DND-41 (cell line): ENCODE data around the gene CFAP58.

ENCODE experiments used
- ATAC-seq: fragments of 200-7000 bp; cut with Tn5 transposase; 3 replicates; pipeline ENCODE4 v1.9.1; 2021; ENCODE audit warnings: low read depth; ENCODE audit not compliant: insufficient read depth
- DNase-seq: peaks from one replicate; pipeline ENCODE4 v3.0.0-alpha.2; 2020
- H2AFZ ChIP-seq: 2 replicates; pipeline ENCODE4 v1.6.0; 2012; ENCODE audit warnings: low read depth, low read length
- H3K27ac ChIP-seq: 2 replicates; pipeline ENCODE4 v1.5.1; 2012; ENCODE audit warnings: low read length, inconsistent platforms
- H3K27me3 ChIP-seq: fragments of 200-600 bp; sonication (generic); 2 replicates; pipeline ENCODE4 v1.6.0; 2012; ENCODE audit warnings: low read length, mild to moderate bottlenecking, inconsistent platforms; ENCODE audit not compliant: insufficient read depth, poor library complexity
- H3K36me3 ChIP-seq: 2 replicates; pipeline ENCODE4 v1.5.1; 2012; ENCODE audit warnings: low read length, inconsistent platforms; ENCODE audit not compliant: insufficient read depth
- H3K4me1 ChIP-seq: 2 replicates; pipeline ENCODE4 v1.5.1; 2012; ENCODE audit warnings: mild to moderate bottlenecking, low read length; ENCODE audit not compliant: insufficient read depth
- H3K4me2 ChIP-seq: 2 replicates; pipeline ENCODE4 v1.6.0; 2012; ENCODE audit warnings: mild to moderate bottlenecking, moderate library complexity, low read length, inconsistent platforms; ENCODE audit not compliant: insufficient read depth
- H3K4me3 ChIP-seq, 2 experiments: fragments of 200-600 bp in 1 of 2; shearing (Covaris generic) in 1 of 2; 2 replicates each; pipeline ENCODE4 v1.5.1; 2012 to 2016; ENCODE audit warnings: inconsistent platforms in 2 of 2, low read length in 2 of 2, mild to moderate bottlenecking in 2 of 2, low read depth in 1 of 2, moderate library complexity in 1 of 2
- H3K79me2 ChIP-seq: 2 replicates; pipeline ENCODE4 v1.6.0; 2012; ENCODE audit warnings: low read length, inconsistent platforms; ENCODE audit not compliant: insufficient read depth
- H3K9ac ChIP-seq: 2 replicates; pipeline ENCODE4 v1.6.0; 2012; ENCODE audit warnings: low read depth, mild to moderate bottlenecking, inconsistent platforms, low read length, moderate library complexity
- H3K9me3 ChIP-seq: 2 replicates; pipeline ENCODE4 v1.5.1; 2012; ENCODE audit warnings: low read length, moderate library complexity, mild to moderate bottlenecking, inconsistent platforms; ENCODE audit not compliant: insufficient read depth, severe bottlenecking
- H4K20me1 ChIP-seq: 2 replicates; pipeline ENCODE4 v1.6.0; 2012; ENCODE audit warnings: low read length; ENCODE audit not compliant: insufficient read depth
- EZH2 ChIP-seq: IDR thresholded peaks from 3 replicates; pipeline ENCODE4 v1.6.1; 2012; ENCODE audit warnings: borderline replicate concordance, low read depth, mild to moderate bottlenecking, moderate library complexity, low read length, inconsistent platforms; ENCODE audit not compliant: severe bottlenecking
- TF ChIP-seq, protein P1 (sequence below): IDR thresholded peaks from 2 replicates; pipeline ENCODE4 v1.5.1; 2012; ENCODE audit warnings: borderline replicate concordance, low read length, moderate library complexity, mild to moderate bottlenecking; ENCODE audit not compliant: poor library complexity, severe bottlenecking; ENCODE audit errors: extremely low read depth

Gene CFAP58

DNA sequence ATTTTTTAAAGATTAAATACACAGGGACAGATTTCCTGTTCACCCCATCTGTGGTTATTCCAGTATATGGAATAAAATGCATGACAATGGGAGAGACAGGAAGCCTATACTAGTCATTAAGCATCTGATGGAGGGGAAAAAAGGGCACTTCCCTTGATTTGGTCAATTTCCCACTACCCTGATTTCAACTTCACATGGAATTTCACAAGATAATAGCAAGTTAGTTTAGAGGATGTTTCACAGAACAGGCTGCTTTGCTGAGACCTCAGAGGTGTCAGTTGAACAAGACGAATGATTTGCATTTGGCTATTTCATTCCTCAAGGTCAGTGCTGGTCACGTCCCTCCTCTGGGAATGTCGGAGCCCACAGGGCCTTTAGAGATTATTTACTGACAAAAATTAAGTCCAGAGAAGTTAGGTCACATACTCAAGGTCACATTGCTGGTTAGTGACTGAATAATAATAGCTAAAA, 10.7 kb upstream of the CFAP58 start:
- Histone ChIP-seq H3K4me2 (no peak overlapping the region), H3K79me2 (peaks cover 2% of the 10 kb centered on the region), H2AFZ (no peak overlapping the region), H4K20me1 (no peaks in the 10 kb centered on the region), H3K9me3 (no peaks in the 10 kb centered on the region), H3K4me3 (no peak overlapping the region), H3K4me1 (peaks cover 9% of the 10 kb centered on the region), H3K36me3 (no peaks in the 10 kb centered on the region; the same call in 1 of the 2 replicates), H3K27me3 (peaks cover 16% of the 10 kb centered on the region), H3K9ac (no peak overlapping the region), H3K27ac (no peak overlapping the region)
- DNase-seq: no peak
- no peak for ATAC-seq
- TF ChIP-seq EZH2: no peak
- TF ChIP-seq, protein P1, sequence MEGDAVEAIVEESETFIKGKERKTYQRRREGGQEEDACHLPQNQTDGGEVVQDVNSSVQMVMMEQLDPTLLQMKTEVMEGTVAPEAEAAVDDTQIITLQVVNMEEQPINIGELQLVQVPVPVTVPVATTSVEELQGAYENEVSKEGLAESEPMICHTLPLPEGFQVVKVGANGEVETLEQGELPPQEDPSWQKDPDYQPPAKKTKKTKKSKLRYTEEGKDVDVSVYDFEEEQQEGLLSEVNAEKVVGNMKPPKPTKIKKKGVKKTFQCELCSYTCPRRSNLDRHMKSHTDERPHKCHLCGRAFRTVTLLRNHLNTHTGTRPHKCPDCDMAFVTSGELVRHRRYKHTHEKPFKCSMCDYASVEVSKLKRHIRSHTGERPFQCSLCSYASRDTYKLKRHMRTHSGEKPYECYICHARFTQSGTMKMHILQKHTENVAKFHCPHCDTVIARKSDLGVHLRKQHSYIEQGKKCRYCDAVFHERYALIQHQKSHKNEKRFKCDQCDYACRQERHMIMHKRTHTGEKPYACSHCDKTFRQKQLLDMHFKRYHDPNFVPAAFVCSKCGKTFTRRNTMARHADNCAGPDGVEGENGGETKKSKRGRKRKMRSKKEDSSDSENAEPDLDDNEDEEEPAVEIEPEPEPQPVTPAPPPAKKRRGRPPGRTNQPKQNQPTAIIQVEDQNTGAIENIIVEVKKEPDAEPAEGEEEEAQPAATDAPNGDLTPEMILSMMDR: no peak

DNA sequence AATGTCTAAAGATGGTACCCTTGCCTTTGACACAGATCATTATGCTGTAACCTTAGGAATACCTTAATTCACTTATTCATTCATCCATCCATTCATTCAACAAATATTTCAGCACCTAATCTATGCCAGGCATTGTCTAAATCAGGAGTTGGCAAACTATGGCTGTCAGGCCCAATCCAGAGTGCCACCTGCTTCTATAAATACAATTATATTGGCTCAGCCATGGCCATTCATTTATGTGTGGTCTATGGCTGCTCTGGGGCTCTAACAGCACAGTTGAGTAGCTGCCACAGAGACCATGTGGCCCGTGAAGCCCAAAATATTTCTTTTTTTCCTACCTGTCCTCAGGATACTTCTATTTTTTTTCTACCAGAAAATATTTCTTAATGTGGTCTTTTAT, 9.4 kb upstream of the CFAP58 start:
- TF ChIP-seq, protein P1: no peak
- no peak for TF ChIP-seq EZH2
- Histone ChIP-seq H3K27ac (no peak overlapping the region), H3K79me2 (no peaks in the 10 kb centered on the region), H3K9me3 (no peaks in the 10 kb centered on the region), H3K27me3 (peaks cover 16% of the 10 kb centered on the region), H3K9ac (no peak overlapping the region), H3K4me3 (no peak overlapping the region), H3K4me1 (peaks cover 5% of the 10 kb centered on the region), H3K36me3 (no peaks in the 10 kb centered on the region), H2AFZ (no peak overlapping the region), H4K20me1 (no peaks in the 10 kb centered on the region), H3K4me2 (no peak overlapping the region)
- ATAC-seq: no peak
- no peak for DNase-seq

DNA sequence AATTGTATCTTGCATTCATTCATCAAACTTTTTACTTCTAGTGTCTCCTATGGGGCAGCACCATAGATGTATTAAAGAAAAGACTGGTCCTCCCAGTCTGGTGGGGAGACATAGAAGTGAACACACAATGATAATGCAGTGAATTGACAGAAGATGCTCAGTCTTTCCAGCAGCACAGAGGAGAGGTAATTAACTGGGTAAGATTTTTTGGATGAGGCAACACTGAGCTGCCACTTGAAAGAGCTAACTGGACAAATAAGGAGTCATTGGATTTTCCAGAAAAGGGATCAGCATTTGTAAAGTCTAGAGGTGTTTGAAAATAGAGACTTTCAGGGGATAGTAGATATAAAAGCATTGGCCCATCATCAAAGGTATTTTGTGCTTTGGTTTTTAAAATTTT, 8.1 kb upstream of the CFAP58 start:
- H3K36me3 ChIP-seq: no peaks in the 10 kb centered on the region
- peaks cover 15% of the 10 kb centered on the region for H3K27me3 ChIP-seq
- no peak overlapping the region for H2AFZ ChIP-seq
- ATAC-seq (no peak), DNase-seq (no peak)
- H3K4me3 ChIP-seq: no peak overlapping the region
- no peaks in the 10 kb centered on the region for H3K9me3 ChIP-seq
- H3K27ac ChIP-seq: no peak overlapping the region
- H3K9ac ChIP-seq: no peak overlapping the region
- no peaks in the 10 kb centered on the region for H3K79me2 ChIP-seq
- no peak overlapping the region for H3K4me2 ChIP-seq
- H3K4me1 ChIP-seq: no peaks in the 10 kb centered on the region
- TF ChIP-seq, protein P1: no peak
- TF ChIP-seq EZH2: no peak
- no peaks in the 10 kb centered on the region for H4K20me1 ChIP-seq

DNA sequence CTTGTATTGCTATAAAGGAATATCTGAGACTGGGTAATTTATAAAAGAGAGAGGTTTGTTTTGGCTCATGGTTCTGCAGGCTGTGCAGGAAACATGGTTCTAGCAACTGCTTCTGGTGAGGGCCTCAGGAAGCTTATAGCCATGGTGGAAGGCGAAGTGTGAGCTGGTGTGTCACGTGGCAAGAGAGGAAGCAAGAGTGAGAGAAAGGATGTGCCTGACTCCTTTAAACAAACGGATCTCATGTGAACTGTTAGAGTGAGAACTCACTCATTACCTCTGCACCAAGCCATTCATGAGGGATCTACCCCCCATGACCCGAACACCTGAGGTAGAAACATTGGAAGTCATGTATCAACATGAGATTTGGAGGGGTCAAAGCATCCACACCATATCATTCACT, 7.7 kb upstream of the CFAP58 start:
- Histone ChIP-seq H3K79me2 (no peaks in the 10 kb centered on the region), H3K4me1 (no peaks in the 10 kb centered on the region), H3K9ac (no peak overlapping the region), H2AFZ (no peak overlapping the region), H3K27me3 (peaks cover 14% of the 10 kb centered on the region), H4K20me1 (no peaks in the 10 kb centered on the region), H3K9me3 (no peaks in the 10 kb centered on the region), H3K4me3 (no peak overlapping the region), H3K4me2 (no peak overlapping the region), H3K27ac (no peak overlapping the region), H3K36me3 (no peaks in the 10 kb centered on the region)
- ATAC-seq (no peak), DNase-seq (no peak)
- no peak for TF ChIP-seq EZH2
- TF ChIP-seq, protein P1: no peak
